Smooth muscle cell (in vitro differentiated cells): ENCODE data around the gene PSMB11. TPM values are rescaled to one million over a fixed set of nuclear protein-coding genes. Genes with fewer than 3 reads are reported as not detected.
A peak's percentile ranks its signal among the peaks of the same experiment; 100 is the strongest.

Experiments
- DNase-seq: peaks from one replicate; lab custom pipeline; 2025; ENCODE audit not compliant: unreplicated experiment; lab: John Stamatoyannopoulos, UW
- H2AFZ ChIP-seq: fragments of 200-600 bp; sonication (generic); 2 replicates; pipeline ENCODE4 v1.6.0; 2016; ENCODE audit warnings: antibody characterized with exemption, low read depth, mild to moderate bottlenecking
- H3F3A ChIP-seq: fragments of 200-600 bp; sonication (generic); 2 replicates; pipeline ENCODE4 v1.6.0; 2017; ENCODE audit warnings: antibody characterized with exemption, low read depth
- H3K27ac ChIP-seq: fragments of 200-600 bp; sonication (generic); 2 replicates; pipeline ENCODE4 v1.5.1; 2016; ENCODE audit warnings: low read depth, mild to moderate bottlenecking
- H3K27me3 ChIP-seq: fragments of 200-600 bp; sonication (generic); 2 replicates; pipeline ENCODE4 v1.6.1; 2016; ENCODE audit warnings: low read depth, mild to moderate bottlenecking
- H3K36me3 ChIP-seq: fragments of 200-600 bp; sonication (generic); 2 replicates; pipeline ENCODE4 v1.5.1; 2016; ENCODE audit warnings: low read depth
- H3K4me1 ChIP-seq: fragments of 200-600 bp; sonication (generic); 2 replicates; pipeline ENCODE4 v1.5.1; 2016; ENCODE audit warnings: low read depth
- H3K4me2 ChIP-seq: fragments of 200-600 bp; sonication (generic); 2 replicates; pipeline ENCODE4 v1.6.0; 2016; ENCODE audit warnings: mild to moderate bottlenecking
- H3K4me3 ChIP-seq: fragments of 200-600 bp; sonication (generic); 2 replicates; pipeline ENCODE4 v1.5.1; 2016; ENCODE audit warnings: mild to moderate bottlenecking
- H3K79me2 ChIP-seq: fragments of 200-600 bp; sonication (generic); 2 replicates; pipeline ENCODE4 v1.6.0; 2016; ENCODE audit warnings: low read depth, mild to moderate bottlenecking
- H3K9ac ChIP-seq: fragments of 200-600 bp; sonication (generic); 2 replicates; pipeline ENCODE4 v1.6.0; 2016; ENCODE audit warnings: low read depth
- H3K9me3 ChIP-seq: fragments of 200-600 bp; sonication (generic); replicated peaks from 2 replicates; pipeline ENCODE4 v1.5.1; 2016; ENCODE audit warnings: low read depth
- H4K20me1 ChIP-seq: fragments of 200-600 bp; sonication (generic); 2 replicates; pipeline ENCODE4 v1.6.0; 2016; ENCODE audit warnings: low read depth
- CTCF ChIP-seq: fragments of 200-600 bp; sonication (generic); IDR thresholded peaks from 2 replicates; pipeline ENCODE4 v1.5.1; 2017; ENCODE audit warnings: borderline replicate concordance, mild to moderate bottlenecking, antibody characterized with exemption; ENCODE audit not compliant: insufficient read depth, poor library complexity, severe bottlenecking
- WGBS: methylation state at CpG from one replicate; pipeline ENCODE4 v1.1.7; 2016; ENCODE audit warnings: low lambda C conversion rate; 5-methylcytosine and 5-hydroxymethylcytosine counted together
- polyA plus RNA-seq: library from polyadenylated mRNA; unstranded; fragments of >200 nt; fragmentation: Nextera tagmentation; extraction: Ambion mirVana; gene quantifications from 2 replicates; pipeline ENCODE4 v1.2.1, GENCODE V29; 2016
- total RNA-seq: library from RNA; depleted of rRNA; stranded (reverse); fragments of >200 nt; gene quantifications from 2 replicates; pipeline ENCODE4 v1.2.3, GENCODE V29; 2014

Gene PSMB11
- total and polyA plus RNA-seq, 2 experiments from 2014 or later, result not detected

- DNase-seq, result no peak
- Histone ChIP-seq H3K4me1 (peaks cover 11% of the 10 kb centered on the region), H3K36me3 (peaks cover 10% of the 10 kb centered on the region), H3K9me3 (no peaks in the 10 kb centered on the region), H3K79me2 (peaks cover 34% of the 10 kb centered on the region), H3F3A (no peaks in the 10 kb centered on the region), H3K27ac (peak overlapping the region; percentile 94), H3K9ac (no peak overlapping the region), H3K27me3 (no peaks in the 10 kb centered on the region), H2AFZ (peak overlapping the region; percentile 95), H4K20me1 (no peaks in the 10 kb centered on the region), H3K4me3 (peak overlapping the region; percentile 72), H3K4me2 (peak overlapping the region; percentile 91)
- 71% methylated on average over 14 of the region's 14 CpGs for WGBS
- TF ChIP-seq CTCF, result no peak
Observed at GRCh38 chr14:23035303-23036144, 6.5 kb upstream of the PSMB11 start.

- H3K9ac ChIP-seq, result no peak overlapping the region
- no peaks in the 10 kb centered on the region for H3K9me3 ChIP-seq
- no peaks in the 10 kb centered on the region for H3K27me3 ChIP-seq
- H3K4me2 ChIP-seq, result no peak overlapping the region
- no peak for DNase-seq
- H3K4me3 ChIP-seq, result no peak overlapping the region
- 92% methylated on average over 4 of the region's 4 CpGs for WGBS
- H4K20me1 ChIP-seq, result no peaks in the 10 kb centered on the region
- H3K79me2 ChIP-seq, result no peaks in the 10 kb centered on the region
- H3K4me1 ChIP-seq, result no peaks in the 10 kb centered on the region
- H2AFZ ChIP-seq, result no peak overlapping the region
- H3K27ac ChIP-seq, result no peak overlapping the region
- H3K36me3 ChIP-seq, result no peaks in the 10 kb centered on the region
- no peak for TF ChIP-seq CTCF
- H3F3A ChIP-seq, result no peaks in the 10 kb centered on the region
Observed at GRCh38 chr14:23040100-23040499, 1.9 kb upstream of the PSMB11 start.

GRCh38 chr14:23041729-23042128, 283 bp upstream of the PSMB11 start:
- no peaks in the 10 kb centered on the region for H3K9me3 ChIP-seq
- no peaks in the 10 kb centered on the region for H3K4me1 ChIP-seq
- no peak for TF ChIP-seq CTCF
- no peaks in the 10 kb centered on the region for H3K36me3 ChIP-seq
- H3F3A ChIP-seq, result no peaks in the 10 kb centered on the region
- H4K20me1 ChIP-seq, result no peaks in the 10 kb centered on the region
- no peak overlapping the region for H3K4me3 ChIP-seq
- H3K79me2 ChIP-seq, result no peaks in the 10 kb centered on the region
- 91% methylated on average over 7 of the region's 8 CpGs for WGBS
- H2AFZ ChIP-seq, result no peak overlapping the region
- no peak for DNase-seq
- no peak overlapping the region for H3K9ac ChIP-seq
- H3K4me2 ChIP-seq, result no peak overlapping the region
- no peak overlapping the region for H3K27ac ChIP-seq
- H3K27me3 ChIP-seq, result no peaks in the 10 kb centered on the region

GRCh38 chr14:23043145-23043544, 1.1 kb downstream of the PSMB11 start:
- Histone ChIP-seq H3K4me3 (no peak overlapping the region), H3K27me3 (no peaks in the 10 kb centered on the region), H3K9me3 (no peaks in the 10 kb centered on the region), H3K27ac (no peak overlapping the region), H3K9ac (no peak overlapping the region), H3K79me2 (no peaks in the 10 kb centered on the region), H3K36me3 (no peaks in the 10 kb centered on the region), H3F3A (no peaks in the 10 kb centered on the region), H2AFZ (peak overlapping the region; percentile 75), H3K4me2 (no peak overlapping the region), H3K4me1 (no peaks in the 10 kb centered on the region), H4K20me1 (no peaks in the 10 kb centered on the region)
- no peak for TF ChIP-seq CTCF
- WGBS, result 95% methylated on average over 6 of the region's 6 CpGs
- no peak for DNase-seq
